Measurements from ENCODE around the gene THAP4. TPM values are rescaled to one million over a fixed set of nuclear protein-coding genes. Genes with fewer than 3 reads are reported as not detected.

Gene THAP4
- total RNA-seq, 4 donors from 2014 or later = 46.4 to 56.2 (median 51.2) TPM

DNA sequence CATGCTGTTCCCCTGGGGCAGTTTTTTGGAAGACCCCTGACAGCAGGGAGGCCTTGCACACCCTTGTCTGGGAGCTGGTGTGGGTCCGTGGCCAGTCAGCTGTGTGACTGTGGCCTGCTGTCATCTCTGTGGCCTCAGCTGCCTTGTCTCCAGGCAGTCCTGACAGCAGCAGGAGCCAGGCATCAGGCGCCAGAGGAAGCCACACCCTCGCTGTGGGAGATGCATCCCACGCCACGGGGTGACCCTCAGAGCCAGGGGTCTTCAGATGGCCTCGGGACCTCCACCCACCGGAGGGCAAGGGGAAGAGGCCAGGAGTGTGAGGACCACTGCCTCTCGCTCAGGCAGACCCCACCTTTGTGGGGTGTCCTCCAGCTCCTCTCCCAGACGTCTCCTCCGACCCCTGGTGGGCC lies 73.4 kb downstream of the THAP4 start:
- no peak overlapping the region for H3K4me3 ChIP-seq

DNA sequence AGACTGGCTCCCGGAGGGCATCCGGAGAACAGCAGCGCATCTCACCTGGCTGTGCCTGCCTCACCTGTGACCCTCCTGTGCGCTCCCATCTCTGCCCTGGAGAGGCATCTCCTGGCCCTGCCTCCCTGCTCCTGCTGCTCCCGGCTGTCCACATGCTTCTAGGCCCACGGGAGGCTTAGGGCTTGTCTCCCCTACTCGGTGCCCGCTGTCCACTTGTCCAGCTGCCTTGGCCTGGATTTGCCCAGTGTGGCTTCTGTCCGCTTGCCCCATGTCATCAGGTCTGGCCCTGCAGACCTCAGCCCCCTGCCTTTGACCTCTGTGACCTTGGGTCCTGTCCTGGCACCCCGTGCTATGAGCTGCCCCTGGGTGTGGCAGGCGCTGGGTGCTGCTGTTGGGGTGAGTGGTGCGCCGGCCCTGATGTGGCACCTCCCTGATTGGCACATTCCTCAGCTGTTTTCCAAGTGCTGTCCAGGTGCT lies 73.9 kb downstream of the THAP4 start:
- TF ChIP-seq, protein P1, sequence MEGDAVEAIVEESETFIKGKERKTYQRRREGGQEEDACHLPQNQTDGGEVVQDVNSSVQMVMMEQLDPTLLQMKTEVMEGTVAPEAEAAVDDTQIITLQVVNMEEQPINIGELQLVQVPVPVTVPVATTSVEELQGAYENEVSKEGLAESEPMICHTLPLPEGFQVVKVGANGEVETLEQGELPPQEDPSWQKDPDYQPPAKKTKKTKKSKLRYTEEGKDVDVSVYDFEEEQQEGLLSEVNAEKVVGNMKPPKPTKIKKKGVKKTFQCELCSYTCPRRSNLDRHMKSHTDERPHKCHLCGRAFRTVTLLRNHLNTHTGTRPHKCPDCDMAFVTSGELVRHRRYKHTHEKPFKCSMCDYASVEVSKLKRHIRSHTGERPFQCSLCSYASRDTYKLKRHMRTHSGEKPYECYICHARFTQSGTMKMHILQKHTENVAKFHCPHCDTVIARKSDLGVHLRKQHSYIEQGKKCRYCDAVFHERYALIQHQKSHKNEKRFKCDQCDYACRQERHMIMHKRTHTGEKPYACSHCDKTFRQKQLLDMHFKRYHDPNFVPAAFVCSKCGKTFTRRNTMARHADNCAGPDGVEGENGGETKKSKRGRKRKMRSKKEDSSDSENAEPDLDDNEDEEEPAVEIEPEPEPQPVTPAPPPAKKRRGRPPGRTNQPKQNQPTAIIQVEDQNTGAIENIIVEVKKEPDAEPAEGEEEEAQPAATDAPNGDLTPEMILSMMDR (IDR thresholded peaks at IDR 0.05) = no peak
- TF ChIP-seq POLR2AphosphoS5 (IDR thresholded peaks at IDR 0.05) = no peak
- TF ChIP-seq EP300 (IDR thresholded peaks at IDR 0.05) = no peak
- no peak for TF ChIP-seq POLR2A (IDR thresholded peaks at IDR 0.05)
- 73% methylated on average over 3 of the region's 13 CpGs for WGBS
- Histone ChIP-seq H3K9me3 (no peaks in the 10 kb centered on the region), H3K4me3 (no peak overlapping the region), H3K27me3 (peaks cover 5% of the 10 kb centered on the region), H3K4me1 (peaks cover 67% of the 10 kb centered on the region), H3K27ac (peak overlapping the region; percentile 53), H3K36me3 (no peaks in the 10 kb centered on the region)
- no peak for DNase-seq (ENCODE audit: low spot score in 2 of 2)

More for the DNA sequence above, 73.4 kb downstream of the THAP4 start:
- no peaks in the 10 kb centered on the region for H3K36me3 ChIP-seq
- peaks cover 62% of the 10 kb centered on the region for H3K4me1 ChIP-seq
- peak in 1 of 2 donors; percentile 56 for DNase-seq (ENCODE audit: low spot score in 2 of 2)
- H3K27me3 ChIP-seq = peaks cover 5% of the 10 kb centered on the region
- no peaks in the 10 kb centered on the region for H3K9me3 ChIP-seq
- no peak for TF ChIP-seq EP300 (IDR thresholded peaks at IDR 0.05)
- TF ChIP-seq POLR2A (IDR thresholded peaks at IDR 0.05) = no peak
- no peak for TF ChIP-seq POLR2AphosphoS5 (IDR thresholded peaks at IDR 0.05)
- TF ChIP-seq, protein P1 (IDR thresholded peaks at IDR 0.05) = no peak
- no peak overlapping the region for H3K27ac ChIP-seq
- WGBS = no CpG with 5 or more reads among the region's 10 CpGs

DNA sequence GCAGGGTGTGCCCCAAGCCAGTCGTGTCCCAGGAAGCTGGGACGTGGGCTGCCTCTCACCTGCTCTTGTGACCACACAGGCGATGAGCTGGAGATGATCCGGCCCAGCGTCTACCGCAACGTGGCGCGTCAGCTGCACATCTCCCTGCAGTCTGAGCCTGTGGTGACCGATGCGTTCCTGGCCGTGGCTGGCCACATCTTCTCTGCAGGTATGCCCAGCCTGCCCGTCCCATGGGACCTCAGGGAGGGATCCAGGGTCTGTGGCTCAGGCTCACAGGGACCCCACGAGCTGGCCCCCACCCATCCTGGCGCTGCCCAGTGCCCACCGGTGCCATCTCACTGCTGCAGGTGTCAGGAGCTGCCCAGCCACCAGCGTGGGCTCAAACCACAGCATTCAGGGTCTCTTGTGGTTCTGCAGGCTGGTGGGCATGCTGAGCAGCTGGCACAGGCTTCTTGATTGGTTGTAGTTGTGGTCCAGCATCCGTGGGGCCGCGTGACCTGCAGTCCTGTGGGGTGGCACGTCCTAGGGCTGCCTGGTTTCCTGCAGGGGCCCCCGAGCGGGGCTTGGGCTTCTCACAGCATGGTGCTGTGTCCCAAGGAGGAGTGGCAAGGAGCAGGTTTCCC lies 74.6 kb downstream of the THAP4 start:
- TF ChIP-seq, protein P1 (IDR thresholded peaks at IDR 0.05) = no peak
- TF ChIP-seq EP300 (IDR thresholded peaks at IDR 0.05) = no peak
- TF ChIP-seq POLR2A (IDR thresholded peaks at IDR 0.05) = no peak
- peak overlapping the region; percentile 53 for H3K27ac ChIP-seq
- 27% methylated on average over 3 of the region's 23 CpGs for WGBS
- H3K4me3 ChIP-seq = no peak overlapping the region
- peaks cover 8% of the 10 kb centered on the region for H3K27me3 ChIP-seq
- no peaks in the 10 kb centered on the region for H3K9me3 ChIP-seq
- no peak for DNase-seq (ENCODE audit: low spot score in 2 of 2)
- peaks cover 67% of the 10 kb centered on the region for H3K4me1 ChIP-seq
- no peaks in the 10 kb centered on the region for H3K36me3 ChIP-seq

DNA sequence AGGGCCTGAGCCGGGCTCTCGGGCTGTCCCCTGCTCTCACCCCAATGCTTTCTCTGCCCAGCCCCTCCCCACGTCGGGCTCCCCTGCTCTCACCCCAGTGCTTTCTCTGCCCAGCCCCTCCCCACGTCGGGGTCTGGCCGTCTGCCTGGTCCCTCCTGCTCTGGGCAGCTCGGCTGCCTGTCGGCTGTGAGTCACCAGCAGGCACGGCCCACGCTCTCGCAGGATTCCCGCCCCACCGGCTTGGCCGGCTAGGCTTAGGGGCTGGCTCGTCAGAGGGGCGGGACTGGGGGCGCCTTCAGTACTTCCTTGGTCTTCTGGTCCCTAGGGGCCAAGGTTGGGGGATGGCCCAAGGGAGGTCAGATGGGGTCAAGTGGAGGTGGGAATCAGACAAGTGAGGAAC lies 75.1 kb downstream of the THAP4 start:
- Histone ChIP-seq H3K36me3 (no peaks in the 10 kb centered on the region), H3K9me3 (no peaks in the 10 kb centered on the region), H3K27me3 (peaks cover 9% of the 10 kb centered on the region), H3K4me1 (peaks cover 67% of the 10 kb centered on the region), H3K27ac (peak overlapping the region; percentile 53), H3K4me3 (peak overlapping the region; percentile 90)
- TF ChIP-seq POLR2AphosphoS5 (IDR thresholded peaks at IDR 0.05) (no peak), EP300 (IDR thresholded peaks at IDR 0.05) (no peak), POLR2A (IDR thresholded peaks at IDR 0.05) (no peak)
- TF ChIP-seq, protein P1 (IDR thresholded peaks at IDR 0.05) = no peak
- 38% methylated on average over 17 of the region's 18 CpGs for WGBS
- peak in 1 of 2 donors; percentile 83 for DNase-seq (ENCODE audit: low spot score in 2 of 2)

DNA sequence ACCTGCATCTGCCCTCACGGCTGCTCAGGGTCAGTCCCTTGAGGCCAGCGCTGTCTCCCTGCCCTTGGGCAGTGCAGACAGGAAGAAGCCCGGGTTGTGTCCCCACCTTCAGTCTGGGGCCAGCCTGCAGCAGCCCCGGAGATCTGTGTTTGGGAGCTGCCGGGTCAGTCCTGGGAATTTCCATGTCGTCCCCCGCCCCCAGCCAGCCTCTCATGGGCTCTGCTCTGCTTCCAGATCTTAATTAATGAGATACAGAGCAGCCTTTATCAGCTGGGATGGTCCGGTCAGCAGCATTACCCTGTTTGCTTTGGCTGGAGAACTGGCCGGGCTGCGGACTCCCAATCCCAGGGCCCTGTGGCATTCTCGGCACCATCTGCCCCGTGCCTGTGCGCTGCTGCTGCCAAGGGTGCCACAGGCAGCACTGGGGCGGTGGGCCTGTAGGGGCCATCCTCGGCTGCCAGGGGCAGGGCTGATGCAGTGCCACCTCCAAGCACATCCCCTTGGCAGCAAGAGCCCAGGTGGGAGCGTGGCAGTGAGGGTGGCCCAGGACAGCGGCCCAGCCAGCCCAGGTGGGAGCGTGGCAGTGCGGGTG lies 76.0 kb downstream of the THAP4 start:
- no peak for DNase-seq (ENCODE audit: low spot score in 2 of 2)
- Histone ChIP-seq H3K4me3 (peak overlapping the region; percentile 90), H3K27me3 (peaks cover 9% of the 10 kb centered on the region), H3K36me3 (no peaks in the 10 kb centered on the region), H3K9me3 (no peaks in the 10 kb centered on the region), H3K4me1 (peaks cover 67% of the 10 kb centered on the region), H3K27ac (no peak overlapping the region)
- WGBS = no CpG with 5 or more reads among the region's 19 CpGs
- TF ChIP-seq, protein P1 (IDR thresholded peaks at IDR 0.05) = no peak
- TF ChIP-seq POLR2A (IDR thresholded peaks at IDR 0.05) (no peak), POLR2AphosphoS5 (IDR thresholded peaks at IDR 0.05) (no peak), EP300 (IDR thresholded peaks at IDR 0.05) (no peak)
